OCI-LY1 (cell line): ENCODE measurements around the gene TEN1.

ENCODE experiments used
- H2AFZ ChIP-seq: fragments of 200-600 bp; sonication (generic), shearing (Covaris generic); 2 replicates; pipeline ENCODE4 v1.6.0; 2014; ENCODE audit warnings: antibody characterized with exemption, mild to moderate bottlenecking, low read length
- H3F3A ChIP-seq: fragments of 200-600 bp; sonication (generic), shearing (Covaris generic); 2 replicates; pipeline ENCODE4 v1.6.0; 2014; ENCODE audit warnings: mild to moderate bottlenecking, antibody characterized with exemption, low read length, moderate library complexity; ENCODE audit not compliant: insufficient read depth
- H3K27ac ChIP-seq: fragments of 200-600 bp; sonication (generic); 2 replicates; pipeline ENCODE4 v1.5.1; 2014; ENCODE audit warnings: low read length, mixed run types, mild to moderate bottlenecking, low read depth; ENCODE audit not compliant: poor library complexity, severe bottlenecking
- H3K27me3 ChIP-seq: fragments of 200-600 bp; sonication (generic); 2 replicates; pipeline ENCODE4 v1.6.0; 2014; ENCODE audit warnings: antibody characterized with exemption, mild to moderate bottlenecking, low read length, moderate library complexity; ENCODE audit not compliant: insufficient read depth
- H3K36me3 ChIP-seq: fragments of 200-600 bp; sonication (generic); 2 replicates; pipeline ENCODE4 v1.6.1; 2014; ENCODE audit warnings: mild to moderate bottlenecking, antibody characterized with exemption, low read length, moderate library complexity, mixed read lengths; ENCODE audit not compliant: insufficient read depth
- H3K4me1 ChIP-seq: fragments of 200-600 bp; sonication (generic); 2 replicates; pipeline ENCODE4 v1.5.1; 2014; ENCODE audit warnings: mild to moderate bottlenecking, low read length, moderate library complexity; ENCODE audit not compliant: insufficient read depth, severe bottlenecking
- H3K4me2 ChIP-seq: fragments of 200-600 bp; sonication (generic), shearing (Covaris generic); 2 replicates; pipeline ENCODE4 v1.6.1; 2014; ENCODE audit warnings: low read length
- H3K4me3 ChIP-seq: fragments of 200-600 bp; sonication (generic); 2 replicates; pipeline ENCODE4 v1.5.1; 2014; ENCODE audit warnings: low read length, low read depth, mild to moderate bottlenecking, mixed read lengths; ENCODE audit not compliant: poor library complexity, severe bottlenecking
- H3K79me2 ChIP-seq: fragments of 200-600 bp; shearing (Covaris generic); 2 replicates; pipeline ENCODE4 v1.6.1; 2016; ENCODE audit warnings: mixed run types, low read length, mixed read lengths; ENCODE audit not compliant: insufficient read depth
- H3K9ac ChIP-seq: fragments of 200-600 bp; sonication (generic), shearing (Covaris generic); 2 replicates; pipeline ENCODE4 v1.6.1; 2014; ENCODE audit warnings: mild to moderate bottlenecking, low read length, mixed read lengths
- H3K9me2 ChIP-seq: fragments of 200-600 bp; sonication (generic), shearing (Covaris generic); 2 replicates; pipeline ENCODE4 v1.6.1; 2014; ENCODE audit warnings: low read depth, mild to moderate bottlenecking, low read length, mixed read lengths
- H3K9me3 ChIP-seq: fragments of 200-600 bp; shearing (Covaris generic); 2 replicates; pipeline ENCODE4 v1.6.1; 2014; ENCODE audit warnings: low read length, mixed read lengths
- H4K20me1 ChIP-seq: fragments of 200-600 bp; sonication (generic), shearing (Covaris generic); 2 replicates; pipeline ENCODE4 v1.6.0; 2016; ENCODE audit warnings: mild to moderate bottlenecking, low read length; ENCODE audit not compliant: insufficient read depth
- CTCF ChIP-seq: fragments of 200-600 bp; sonication (generic), shearing (Covaris generic); IDR thresholded peaks from 2 replicates; pipeline ENCODE4 v1.5.1; 2017; ENCODE audit warnings: mild to moderate bottlenecking, antibody characterized with exemption, low read length, moderate library complexity, mixed read lengths
- EZH2 ChIP-seq: fragments of 200-600 bp; sonication (generic), shearing (Covaris generic); IDR thresholded peaks from 2 replicates; pipeline ENCODE4 v1.8.0; 2017; ENCODE audit warnings: borderline replicate concordance, mixed run types, mild to moderate bottlenecking, antibody characterized with exemption, low read length, moderate library complexity, mixed read lengths

Gene TEN1

GRCh38 chr17:75945211-75945610, 33.8 kb upstream of the TEN1 start:
- no peak overlapping the region for H3K27ac ChIP-seq
- 0 out of 2 replicates have a peak, but pooled peaks cover 5% of the 10 kb centered on the region for H3F3A ChIP-seq
- no peaks in the 10 kb centered on the region for H3K27me3 ChIP-seq
- no peak overlapping the region for H2AFZ ChIP-seq
- no peaks in the 10 kb centered on the region for H4K20me1 ChIP-seq
- H3K9me2 ChIP-seq = no peaks in the 10 kb centered on the region
- H3K79me2 ChIP-seq = no peaks in the 10 kb centered on the region
- H3K4me2 ChIP-seq = no peak overlapping the region
- no peaks in the 10 kb centered on the region for H3K9me3 ChIP-seq
- H3K36me3 ChIP-seq = peaks cover 39% of the 10 kb centered on the region
- H3K4me3 ChIP-seq = no peak overlapping the region
- TF ChIP-seq CTCF (no peak), EZH2 (no peak)
- H3K9ac ChIP-seq = no peak overlapping the region
- peaks cover 10% of the 10 kb centered on the region for H3K4me1 ChIP-seq

DNA sequence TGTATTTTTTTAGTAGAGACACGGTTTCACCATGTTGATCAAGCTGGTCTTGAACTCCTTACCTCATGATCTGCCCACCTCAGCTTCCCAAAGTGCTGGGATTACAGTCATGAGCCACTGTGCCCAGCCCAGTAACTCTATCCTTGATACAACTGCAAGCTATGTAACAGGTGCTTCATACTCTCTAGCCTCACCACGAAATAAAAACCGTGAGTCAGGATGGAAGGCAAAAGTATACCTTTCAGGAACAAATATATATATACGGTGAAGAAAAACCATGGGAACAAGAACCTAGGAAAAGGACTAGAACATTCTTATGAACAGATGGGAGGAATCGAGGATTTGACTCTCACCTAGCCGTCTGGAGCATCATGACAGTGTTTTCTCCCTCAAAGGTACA, 28.6 kb upstream of the TEN1 start:
- no peaks in the 10 kb centered on the region for H3K79me2 ChIP-seq
- H3K4me3 ChIP-seq = no peak overlapping the region
- no peak overlapping the region for H2AFZ ChIP-seq
- H3F3A ChIP-seq = no peaks in the 10 kb centered on the region
- no peak overlapping the region for H3K27ac ChIP-seq
- H4K20me1 ChIP-seq = no peaks in the 10 kb centered on the region
- peaks cover 72% of the 10 kb centered on the region for H3K36me3 ChIP-seq
- H3K9ac ChIP-seq = no peak overlapping the region
- no peaks in the 10 kb centered on the region for H3K9me3 ChIP-seq
- H3K27me3 ChIP-seq = no peaks in the 10 kb centered on the region
- H3K9me2 ChIP-seq = no peaks in the 10 kb centered on the region
- no peak overlapping the region for H3K4me2 ChIP-seq
- TF ChIP-seq EZH2 (no peak), CTCF (no peak)
- H3K4me1 ChIP-seq = peaks cover 7% of the 10 kb centered on the region

DNA sequence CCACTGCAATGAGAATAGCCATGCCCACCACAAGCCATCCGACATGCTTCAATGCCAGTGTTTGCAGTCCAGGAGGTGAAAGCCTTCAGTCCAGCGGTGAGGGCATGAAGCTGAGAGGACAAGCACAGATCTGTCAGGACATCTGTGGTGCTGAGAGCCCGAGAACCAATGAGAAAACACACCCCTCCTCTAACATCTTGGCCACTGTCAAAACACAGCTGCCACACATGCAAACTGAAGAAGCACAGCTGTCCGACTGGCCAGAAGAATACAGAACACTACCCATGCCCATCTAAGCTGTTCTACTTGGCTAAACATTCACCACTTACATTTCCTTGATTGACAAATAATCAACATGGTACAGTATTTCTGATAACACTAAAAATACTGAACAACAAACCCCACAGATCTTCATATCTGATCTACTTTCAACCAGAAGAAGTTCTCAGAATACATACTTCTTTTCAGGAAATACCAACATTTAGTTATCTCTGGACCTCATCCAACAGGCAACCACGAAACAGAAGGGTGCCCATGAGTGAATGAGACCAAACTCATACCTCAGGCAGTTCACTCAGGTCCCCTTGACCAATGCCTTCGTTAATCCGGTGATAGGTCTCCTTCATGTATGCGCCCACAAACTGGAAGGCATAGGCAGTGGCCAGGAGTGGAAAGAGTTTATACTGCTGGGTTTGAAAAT, 28.0 kb upstream of the TEN1 start:
- Histone ChIP-seq H3K9me3 (no peaks in the 10 kb centered on the region), H4K20me1 (no peaks in the 10 kb centered on the region), H3K27me3 (no peaks in the 10 kb centered on the region), H3K27ac (peak overlapping the region; percentile 41), H3K4me2 (no peak overlapping the region), H3K9me2 (no peaks in the 10 kb centered on the region), H2AFZ (no peak overlapping the region), H3F3A (no peaks in the 10 kb centered on the region), H3K4me1 (peaks cover 7% of the 10 kb centered on the region), H3K4me3 (no peak overlapping the region), H3K9ac (no peak overlapping the region), H3K36me3 (peaks cover 75% of the 10 kb centered on the region), H3K79me2 (no peaks in the 10 kb centered on the region)
- no peak for TF ChIP-seq EZH2
